ENCODE results near the gene SH3BP4.

GRCh38 chr2:234969306-234970098 lies 17.7 kb downstream of the SH3BP4 start:
- TF ChIP-seq CTCF (IDR thresholded peaks at IDR 0.05; ENCODE audit: insufficient read depth, low read length, poor library complexity, severe bottlenecking), result no peak
- no peak for TF ChIP-seq EZH2phosphoT487 (conservative IDR thresholded peaks at IDR 0.05; ENCODE audit: low read length)

All from SU-DHL-6 (cell line).